Putamen (tissue), 1 donor: ENCODE measurements around the gene ANTXR1.
"Not testable (repeated sequence)": the region's sequence is repeated elsewhere in the genome, so short reads cannot be mapped to it uniquely, and the experiment has no call there.

Source experiments
- DNase-seq: peaks from one replicate; pipeline ENCODE4 v3.0.0-alpha.2; 2016; ENCODE audit warnings: low spot score

The ANTXR1 gene

DNA sequence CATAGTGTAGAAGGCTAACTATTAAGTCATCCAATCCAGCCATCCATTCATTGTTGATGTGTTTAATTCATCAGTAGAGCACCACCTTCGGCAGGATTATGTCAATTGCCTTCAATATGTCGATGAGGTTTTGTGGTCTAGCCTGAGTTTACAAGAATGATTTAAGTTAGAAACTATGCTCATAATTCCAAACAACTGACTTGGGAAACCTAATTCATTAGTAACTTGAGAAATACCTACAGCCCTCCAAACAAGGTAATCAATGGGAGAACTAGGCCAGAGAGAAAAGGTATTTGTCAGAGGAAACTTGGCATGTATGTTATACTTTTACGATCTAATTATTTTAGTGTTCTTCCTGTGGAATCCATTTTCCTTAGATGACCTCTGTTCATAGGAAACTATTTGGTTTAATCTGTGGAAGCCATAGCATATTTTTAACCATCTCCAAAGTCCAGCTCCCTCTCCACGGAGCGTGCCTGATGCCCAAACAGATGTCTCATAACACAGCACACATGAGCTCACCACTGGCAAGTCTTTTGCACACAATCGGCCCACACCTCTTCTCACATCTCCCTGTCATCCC lies 225.6 kb downstream of the ANTXR1 start:
- no peak for DNase-seq

DNA sequence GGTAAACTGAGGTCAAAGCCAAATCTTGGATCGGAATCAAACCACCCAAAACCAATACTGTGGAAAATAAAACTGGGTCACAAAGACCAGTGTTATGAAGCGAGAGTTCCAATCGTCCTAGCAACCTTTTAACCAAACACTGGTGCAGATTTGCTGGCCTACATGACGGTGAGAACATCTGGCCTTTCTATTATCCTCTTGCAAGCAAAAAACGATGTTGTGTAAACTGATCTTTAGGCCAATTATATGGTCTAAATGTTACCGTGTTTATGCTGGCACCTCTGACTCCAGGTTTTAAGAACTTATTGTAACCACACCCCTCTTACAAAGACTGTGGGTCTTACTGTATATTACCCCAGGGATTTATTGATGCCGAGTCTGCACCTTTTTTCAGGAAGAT lies 228.1 kb downstream of the ANTXR1 start:
- DNase-seq, result no peak

DNA sequence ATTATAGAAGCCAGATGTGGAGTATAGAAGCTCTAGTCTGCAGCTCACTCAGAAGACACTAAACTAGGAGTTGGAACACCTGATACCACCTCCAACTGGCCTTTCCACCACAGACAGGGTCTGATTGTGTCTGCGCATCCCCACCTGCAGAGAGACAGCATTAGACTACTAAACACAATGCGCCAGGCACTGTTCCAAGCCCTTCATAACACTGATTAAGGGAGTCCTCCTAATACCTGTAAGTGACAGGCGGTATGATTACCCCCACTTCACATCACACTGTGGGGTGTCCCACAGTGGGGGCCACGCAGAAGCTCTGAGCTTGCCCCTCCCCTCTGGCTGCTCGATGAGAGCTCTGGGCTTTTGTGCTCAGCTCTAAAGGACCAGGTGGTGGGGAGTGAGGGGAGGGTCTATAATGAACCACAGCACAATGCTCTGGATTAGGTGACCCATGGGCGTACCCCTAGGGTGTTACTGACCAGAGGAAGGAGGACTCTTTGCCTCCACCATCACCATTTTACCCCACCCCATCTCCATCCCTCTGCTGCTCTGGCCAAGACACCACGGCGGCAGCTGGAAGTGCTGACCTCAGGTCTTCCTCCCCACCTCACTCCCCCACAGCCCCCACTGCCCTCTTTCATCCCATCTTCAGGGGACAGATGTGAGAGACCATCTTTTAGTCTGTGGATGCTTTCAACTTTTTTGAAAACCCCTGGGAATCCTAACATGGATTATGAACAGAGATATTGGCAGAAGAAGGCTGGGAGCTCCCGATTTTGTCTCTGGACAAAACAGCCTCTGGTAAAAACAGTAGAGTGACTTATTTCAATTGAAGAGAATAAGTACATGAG lies 228.9 kb downstream of the ANTXR1 start:
- DNase-seq, result no peak

DNA sequence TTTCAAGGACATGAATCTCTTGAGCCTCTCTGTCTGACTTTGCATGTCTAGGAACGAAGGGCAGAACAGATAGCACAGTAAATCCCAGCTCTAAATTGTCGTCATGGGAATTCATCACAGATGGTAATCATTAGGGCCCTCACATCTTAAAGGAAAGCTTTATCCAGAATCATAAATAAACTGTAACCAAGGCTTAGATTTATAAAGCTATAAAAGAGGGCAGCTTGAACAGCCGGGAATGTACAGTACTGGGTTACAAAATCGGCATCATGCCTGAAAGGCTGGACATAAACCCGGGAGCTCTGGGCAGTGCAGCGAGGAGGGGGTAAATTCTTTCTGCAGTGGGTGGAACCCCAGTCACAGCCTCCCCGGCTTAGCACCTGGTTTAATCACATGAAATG lies 229.7 kb downstream of the ANTXR1 start:
- no peak for DNase-seq

DNA sequence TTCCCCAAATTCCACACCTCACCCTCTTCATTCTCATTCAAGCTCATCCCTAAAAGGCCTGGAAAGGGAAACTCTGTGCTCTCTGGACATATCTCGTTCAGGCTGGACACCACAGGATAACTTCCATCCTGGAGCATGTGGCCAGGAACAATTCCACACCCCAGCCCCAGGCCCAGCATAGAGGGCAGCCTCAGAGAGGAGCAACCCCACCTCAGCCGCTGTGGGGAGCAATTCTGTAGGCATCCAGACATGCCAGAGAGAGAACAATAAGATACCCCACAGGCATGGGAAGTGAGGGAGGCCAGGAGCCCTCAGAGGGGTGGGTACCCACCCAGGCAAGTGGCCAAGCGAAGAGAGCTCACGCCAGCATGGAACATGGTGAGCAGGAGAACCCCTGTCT lies 230.7 kb downstream of the ANTXR1 start:
- no peak for DNase-seq

DNA sequence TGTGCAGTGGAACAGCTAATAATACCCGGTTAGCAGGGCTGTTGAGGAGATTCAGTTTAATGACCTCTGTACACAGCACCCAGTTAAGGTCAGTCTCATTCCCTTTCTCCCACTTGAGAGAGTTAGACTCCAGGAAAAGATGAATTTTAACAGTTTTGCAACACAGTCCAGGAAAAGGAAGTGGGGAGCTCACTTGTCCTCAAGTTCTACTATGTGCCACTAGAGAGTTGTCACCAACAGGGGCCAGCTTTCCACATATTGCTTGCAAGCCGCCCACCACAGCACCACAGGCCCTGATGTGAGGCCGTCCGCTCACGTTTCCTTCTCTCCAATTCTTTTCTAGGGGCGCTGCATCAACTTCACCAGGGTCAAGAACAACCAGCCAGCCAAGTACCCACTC lies 231.9 kb downstream of the ANTXR1 start:
- DNase-seq, result no peak

DNA sequence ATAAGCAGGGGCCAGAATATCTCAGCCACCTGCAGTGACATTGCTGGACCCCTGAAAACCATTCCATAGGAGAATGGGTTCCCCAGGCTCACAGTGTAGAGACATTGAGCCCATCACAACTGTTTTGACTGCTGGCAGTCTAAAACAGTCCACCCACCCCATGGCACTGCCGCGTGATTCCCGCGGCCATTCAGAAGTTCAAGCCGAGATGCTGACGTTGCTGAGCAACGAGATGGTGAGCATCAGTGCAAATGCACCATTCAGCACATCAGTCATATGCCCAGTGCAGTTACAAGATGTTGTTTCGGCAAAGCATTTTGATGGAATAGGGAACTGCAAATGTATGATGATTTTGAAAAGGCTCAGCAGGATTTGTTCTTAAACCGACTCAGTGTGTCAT lies 234.6 kb downstream of the ANTXR1 start:
- DNase-seq, result no peak

DNA sequence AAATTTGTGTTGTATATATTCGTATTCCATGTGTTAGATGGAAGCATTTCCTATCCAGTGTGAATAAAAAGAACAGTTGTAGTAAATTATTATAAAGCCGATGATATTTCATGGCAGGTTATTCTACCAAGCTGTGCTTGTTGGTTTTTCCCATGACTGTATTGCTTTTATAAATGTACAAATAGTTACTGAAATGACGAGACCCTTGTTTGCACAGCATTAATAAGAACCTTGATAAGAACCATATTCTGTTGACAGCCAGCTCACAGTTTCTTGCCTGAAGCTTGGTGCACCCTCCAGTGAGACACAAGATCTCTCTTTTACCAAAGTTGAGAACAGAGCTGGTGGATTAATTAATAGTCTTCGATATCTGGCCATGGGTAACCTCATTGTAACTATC lies 235.3 kb downstream of the ANTXR1 start:
- no peak for DNase-seq

DNA sequence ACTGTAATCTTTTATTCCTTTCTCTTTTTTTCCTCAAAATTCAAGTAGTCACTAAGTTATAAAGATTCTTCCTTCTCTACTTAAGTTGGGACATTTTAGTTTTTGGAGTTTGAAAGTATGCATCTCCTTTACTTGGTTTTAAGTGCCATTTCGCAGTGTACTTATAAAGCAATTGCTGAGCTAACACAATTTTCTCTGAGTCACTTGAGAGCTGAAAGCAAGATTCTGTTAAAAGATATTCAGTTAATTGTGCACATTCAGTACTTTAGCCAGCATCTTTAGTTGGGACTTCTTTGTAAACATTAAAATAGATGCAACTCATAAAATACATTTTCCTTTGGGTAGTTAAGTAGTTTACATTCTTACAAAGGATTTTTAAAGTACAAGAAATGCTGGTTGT lies 238.0 kb downstream of the ANTXR1 start:
- no peak for DNase-seq

DNA sequence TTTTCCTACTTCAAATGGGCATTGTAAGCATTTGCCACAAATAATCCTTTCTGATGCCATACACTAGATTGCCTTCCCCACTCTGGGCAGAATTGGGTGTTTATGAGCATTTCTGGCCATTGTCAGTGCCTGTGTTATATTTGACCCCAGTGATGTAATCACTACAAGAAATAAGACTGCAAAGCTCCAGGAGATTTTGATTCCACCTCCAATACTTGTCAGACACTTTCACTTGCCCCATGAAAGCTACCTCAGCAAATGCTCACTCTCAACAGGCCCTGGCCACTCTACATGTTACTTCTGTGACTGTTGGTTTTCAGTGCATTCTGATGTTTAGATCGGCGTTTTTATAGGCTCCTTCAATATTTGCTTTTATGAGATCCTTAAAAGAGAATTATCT lies 239.0 kb downstream of the ANTXR1 start:
- no peak for DNase-seq

DNA sequence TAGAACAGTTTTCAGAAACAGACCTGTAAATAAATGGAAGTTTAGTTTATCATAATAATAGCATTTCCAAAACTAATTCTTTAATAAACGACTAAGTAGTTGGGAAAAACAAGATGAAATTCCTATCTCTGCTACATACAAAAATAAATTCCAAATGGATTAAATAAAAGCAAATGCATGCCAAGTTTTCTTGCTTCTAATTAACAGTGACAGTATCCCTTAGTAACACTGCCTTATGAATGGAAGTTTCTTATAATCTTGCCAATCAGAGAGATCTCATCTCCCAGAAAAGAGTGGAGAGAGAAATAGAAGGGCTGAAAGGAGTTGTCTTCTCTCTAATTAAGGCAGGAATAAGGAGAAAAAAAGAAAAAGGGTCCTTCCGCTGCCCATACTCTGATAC lies 240.1 kb downstream of the ANTXR1 start:
- DNase-seq, result no peak

DNA sequence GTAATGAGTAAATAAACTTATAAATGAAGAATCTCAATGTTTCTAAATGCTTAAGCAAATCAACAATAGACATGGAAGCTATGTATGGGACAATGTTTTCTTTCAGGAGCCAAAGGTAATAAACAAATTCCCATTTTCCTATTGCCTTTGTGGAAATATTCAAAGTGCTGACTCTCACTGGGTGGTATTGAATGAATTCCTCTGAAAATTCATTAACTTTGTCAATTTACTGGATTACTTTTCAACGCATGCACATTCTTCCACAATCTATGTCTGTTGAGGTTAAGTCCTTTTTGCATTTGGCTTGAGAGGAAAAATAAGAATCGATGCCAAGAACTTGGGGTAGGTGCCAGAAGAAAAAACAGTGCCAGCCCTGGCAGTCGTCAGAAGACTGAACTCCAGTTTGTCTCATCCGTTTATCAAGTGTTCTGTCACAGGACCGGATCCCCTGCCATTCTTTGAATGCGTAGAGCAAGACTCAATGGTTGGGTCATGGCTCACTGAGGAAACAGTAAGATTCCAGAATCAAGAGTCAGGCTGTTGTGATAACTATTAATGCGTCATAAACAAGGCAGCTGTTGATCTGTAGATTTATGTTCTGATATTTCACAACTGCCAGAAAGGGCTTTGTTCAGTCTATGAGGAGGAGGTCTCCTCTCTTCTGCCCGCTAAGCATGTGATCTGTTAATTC lies 240.8 kb downstream of the ANTXR1 start:
- DNase-seq, result peak; percentile 13

DNA sequence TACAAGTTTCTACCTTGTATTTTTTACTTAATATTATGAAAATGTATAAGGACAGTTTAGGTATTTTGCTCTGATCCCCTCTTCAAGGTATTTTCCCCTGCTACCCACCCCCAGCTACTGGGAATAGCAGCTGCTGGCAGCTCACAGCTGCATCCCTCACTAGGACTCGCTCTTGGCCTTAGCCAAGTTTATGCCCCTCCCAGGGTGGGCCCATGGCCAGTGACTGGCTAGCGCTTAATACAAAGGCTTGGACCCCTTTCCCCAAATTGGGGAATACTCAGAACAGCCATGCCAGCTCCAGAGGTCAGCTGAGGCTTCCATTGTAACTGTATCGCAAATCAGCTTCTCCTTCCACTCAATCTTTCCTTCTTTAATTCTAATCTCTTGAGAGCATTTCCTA lies 242.8 kb downstream of the ANTXR1 start:
- no peak for DNase-seq

DNA sequence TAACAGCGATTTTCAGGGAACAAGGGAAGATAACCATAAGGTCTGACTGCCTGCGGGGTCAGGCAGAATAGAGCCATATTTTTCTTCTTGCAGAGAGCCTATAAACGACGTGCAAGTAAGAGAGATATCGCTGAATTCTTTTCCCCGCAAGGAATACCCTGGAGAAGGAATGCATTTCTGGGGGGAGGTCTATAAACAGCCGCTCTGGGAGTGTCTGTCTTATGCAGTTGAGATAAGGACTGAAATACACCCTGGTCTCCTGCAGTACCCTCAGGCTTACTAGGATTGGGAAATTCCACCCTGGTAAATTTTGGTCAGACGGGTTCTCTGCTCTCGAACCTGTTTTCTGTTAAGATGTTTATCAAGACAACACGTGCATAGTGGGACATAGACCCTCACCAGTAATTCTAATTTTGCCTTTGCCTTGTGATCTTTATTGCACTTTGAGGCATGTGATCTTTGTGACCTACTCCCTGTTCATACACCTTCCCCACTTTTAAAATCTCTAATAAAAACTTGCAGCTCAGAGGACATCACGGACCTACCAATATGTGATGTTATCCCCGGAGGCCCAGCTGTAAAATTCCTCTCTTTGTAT lies 247.1 kb downstream of the ANTXR1 start:
- not testable (repeated sequence) for DNase-seq

DNA sequence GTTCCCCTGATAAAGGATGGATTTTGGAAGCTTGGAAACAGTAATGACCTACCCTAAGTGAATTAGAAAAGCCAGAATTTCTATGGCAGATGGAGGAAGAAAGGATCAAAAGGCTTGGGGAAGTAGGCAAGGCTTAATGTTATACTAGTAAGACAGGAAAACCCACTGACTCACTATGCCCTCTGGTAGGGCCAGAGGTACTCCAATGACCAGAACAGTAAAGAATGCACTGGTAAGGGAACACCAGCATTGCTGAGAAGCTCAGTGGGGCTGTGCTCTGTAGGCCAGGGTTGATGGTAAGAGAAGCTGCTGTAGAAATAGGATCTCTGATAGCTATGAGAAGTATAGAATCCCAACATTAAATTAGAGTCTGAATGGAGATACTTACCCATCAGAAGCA lies 247.7 kb downstream of the ANTXR1 start:
- no peak for DNase-seq

DNA sequence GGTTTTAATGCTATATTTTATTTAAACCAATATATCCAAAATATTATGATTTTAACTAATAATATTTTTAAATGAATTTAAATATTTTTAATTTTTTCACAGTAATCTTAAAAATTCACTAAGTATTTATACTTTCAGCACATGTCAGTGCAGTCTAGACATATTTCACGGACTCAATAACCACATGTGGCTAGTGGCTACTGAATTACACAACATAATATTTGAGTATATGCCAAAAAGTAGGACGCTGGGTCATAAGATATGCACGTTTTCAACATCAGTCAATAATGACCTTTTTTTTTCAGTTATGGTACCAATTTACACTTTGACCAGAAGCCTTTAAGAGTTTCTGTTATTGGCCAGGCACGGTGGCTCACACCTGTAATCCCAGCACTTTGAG lies 256.4 kb downstream of the ANTXR1 start:
- DNase-seq, result no peak

DNA sequence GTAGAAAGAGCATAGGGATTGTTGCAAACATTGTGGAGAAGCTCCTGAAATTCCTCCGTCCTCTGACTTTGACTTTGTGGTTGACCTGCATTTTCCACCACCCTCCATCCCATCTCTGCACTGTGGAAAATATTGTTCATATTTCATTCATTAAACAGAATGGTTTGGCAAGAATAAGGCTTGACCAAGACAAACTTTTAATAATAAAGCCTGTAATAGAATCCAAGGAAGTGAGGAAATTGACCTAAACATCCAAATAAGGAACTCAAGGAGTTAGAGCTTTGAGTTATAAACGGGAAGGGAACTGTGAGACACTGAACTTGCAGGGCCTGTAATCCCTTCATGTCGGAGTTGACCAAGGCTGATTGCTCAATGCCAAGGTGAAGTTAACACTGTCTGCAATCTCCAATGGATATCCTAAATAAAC lies 258.9 kb downstream of the ANTXR1 start:
- DNase-seq, result no peak

DNA sequence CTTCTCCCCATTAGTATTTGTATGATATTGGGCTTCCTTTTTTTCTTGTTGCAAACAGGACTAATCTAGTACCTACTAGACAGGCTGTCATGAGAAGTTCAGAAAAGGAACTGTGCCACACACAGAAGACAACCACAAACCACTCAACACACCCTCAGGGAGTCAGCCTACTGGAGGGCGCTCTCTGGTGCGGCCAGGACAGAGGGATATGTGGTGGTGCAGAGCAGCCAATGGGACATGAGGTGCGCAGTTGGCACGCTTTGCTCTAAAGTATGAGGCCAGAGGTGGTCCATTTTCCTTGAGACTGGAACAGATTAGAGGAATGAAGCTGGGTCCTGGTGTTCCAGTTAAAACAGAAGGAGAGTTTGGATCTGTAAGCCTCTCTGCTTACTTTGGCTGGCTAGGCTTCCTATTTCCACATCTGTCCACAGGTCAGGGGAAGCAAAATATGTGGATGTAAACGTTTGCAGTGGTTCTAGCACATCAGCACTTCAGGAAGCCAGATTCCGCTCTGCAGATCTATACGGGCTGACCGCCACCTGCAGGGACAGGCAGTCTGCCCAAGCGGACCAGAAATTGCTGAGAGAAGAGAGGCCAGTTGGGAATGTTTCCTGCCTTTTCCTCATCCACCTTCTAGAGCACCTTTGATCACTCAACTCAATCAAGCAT lies 260.0 kb downstream of the ANTXR1 start:
- DNase-seq, result no peak

DNA sequence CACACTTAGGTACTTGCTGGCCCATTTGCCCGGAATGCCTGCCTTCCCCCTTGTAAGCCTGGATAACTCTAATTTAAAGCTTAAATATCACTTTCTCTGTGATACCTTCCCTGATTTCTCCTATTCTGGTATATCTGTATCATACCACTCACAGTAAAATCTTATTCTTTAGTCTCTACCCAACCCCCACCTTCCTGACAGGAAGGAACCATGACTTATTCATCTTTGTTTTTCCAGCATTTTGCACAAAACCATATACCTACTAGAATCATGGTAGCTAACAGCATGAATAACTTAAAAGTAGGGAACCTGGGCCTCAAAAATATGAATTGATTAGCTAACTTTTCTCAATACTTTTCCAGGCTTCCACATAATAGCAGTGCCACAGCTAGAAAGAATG lies 262.5 kb downstream of the ANTXR1 start:
- DNase-seq, result no peak

DNA sequence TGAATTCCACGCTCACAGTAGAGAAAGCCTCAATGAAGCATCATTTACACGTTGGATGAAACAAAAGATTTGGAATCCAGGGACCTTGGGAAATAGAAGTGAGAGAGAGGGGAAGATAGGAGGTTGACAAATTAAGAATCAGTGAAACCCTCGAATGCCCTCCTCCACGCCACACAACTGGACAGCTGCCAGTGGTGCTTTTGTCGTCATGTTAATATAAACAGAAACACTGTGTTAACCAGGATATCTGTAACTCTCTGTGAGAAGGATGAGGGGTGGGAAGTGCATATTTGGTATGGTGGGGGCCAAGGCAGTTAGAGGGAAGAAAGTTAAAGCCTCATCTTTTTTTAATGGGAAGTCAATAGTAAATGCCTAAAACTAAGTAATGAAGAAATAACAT lies 265.4 kb downstream of the ANTXR1 start:
- DNase-seq, result no peak

DNA sequence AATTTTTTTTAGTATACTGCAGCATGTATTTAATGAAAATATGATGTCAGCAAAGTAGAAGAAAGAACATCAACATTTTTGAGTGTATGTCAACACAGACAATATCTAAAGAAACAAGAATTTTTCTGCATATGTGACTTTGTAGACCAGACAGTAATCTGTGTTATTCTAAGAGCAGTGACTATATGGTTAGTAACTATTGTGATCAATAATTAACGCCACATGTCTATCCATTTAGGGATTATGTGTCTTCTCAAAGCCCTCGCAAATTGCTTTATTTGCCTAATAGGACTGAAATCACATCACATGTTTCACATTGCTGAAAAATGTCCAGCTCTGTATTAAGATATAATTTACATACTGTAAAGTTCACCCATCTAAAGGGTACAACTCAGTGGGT lies 266.2 kb downstream of the ANTXR1 start:
- DNase-seq, result no peak

DNA sequence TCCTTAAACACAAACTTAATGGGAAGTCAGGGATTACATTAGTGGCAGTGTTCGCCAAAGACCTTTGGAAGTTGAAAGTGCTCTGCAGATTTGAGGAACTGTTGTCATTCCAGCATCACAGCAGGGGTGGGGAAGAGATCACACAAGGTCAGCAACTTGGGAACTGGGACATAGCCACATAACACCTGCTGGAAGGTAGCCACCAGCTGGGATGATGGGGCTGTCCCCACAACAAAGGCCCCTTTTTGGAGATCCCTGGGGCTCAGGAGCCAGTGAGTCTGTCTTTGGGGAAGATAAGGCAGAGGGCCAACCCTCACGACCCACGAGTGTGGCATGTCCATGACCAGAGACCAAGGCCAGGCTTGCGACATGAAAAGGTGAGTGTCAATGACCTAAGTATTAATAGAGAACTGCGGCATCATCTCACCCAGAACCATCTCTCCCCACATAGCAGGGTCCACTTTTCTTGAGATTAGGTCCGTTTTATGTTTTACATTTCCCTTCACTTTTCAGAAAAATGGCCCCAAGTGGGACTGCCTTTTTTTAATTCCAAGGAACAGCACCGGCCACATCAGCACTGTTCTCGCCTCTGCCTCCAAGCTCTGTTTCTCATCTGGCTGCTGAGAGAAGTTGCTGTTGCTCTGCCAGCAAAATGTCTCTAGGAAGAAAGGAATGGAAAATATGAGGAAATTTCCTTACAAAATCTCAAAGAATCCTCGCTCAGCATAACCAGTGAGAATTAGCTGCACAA lies 267.1 kb downstream of the ANTXR1 start:
- DNase-seq, result no peak
